ENCODE measurements around the gene ZNF213.

GRCh38 chr16:3149193-3149530 is 14.3 kb downstream of the ZNF213 start:
- TF ChIP-seq, protein P1, sequence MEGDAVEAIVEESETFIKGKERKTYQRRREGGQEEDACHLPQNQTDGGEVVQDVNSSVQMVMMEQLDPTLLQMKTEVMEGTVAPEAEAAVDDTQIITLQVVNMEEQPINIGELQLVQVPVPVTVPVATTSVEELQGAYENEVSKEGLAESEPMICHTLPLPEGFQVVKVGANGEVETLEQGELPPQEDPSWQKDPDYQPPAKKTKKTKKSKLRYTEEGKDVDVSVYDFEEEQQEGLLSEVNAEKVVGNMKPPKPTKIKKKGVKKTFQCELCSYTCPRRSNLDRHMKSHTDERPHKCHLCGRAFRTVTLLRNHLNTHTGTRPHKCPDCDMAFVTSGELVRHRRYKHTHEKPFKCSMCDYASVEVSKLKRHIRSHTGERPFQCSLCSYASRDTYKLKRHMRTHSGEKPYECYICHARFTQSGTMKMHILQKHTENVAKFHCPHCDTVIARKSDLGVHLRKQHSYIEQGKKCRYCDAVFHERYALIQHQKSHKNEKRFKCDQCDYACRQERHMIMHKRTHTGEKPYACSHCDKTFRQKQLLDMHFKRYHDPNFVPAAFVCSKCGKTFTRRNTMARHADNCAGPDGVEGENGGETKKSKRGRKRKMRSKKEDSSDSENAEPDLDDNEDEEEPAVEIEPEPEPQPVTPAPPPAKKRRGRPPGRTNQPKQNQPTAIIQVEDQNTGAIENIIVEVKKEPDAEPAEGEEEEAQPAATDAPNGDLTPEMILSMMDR (conservative IDR thresholded peaks at IDR 0.05), result no peak
- TF ChIP-seq EZH2 (IDR thresholded peaks at IDR 0.05; ENCODE audit: low read depth), result no peak
